SK-N-MC (cell line): ENCODE data around the gene PIK3R1.

Experiments used
- EZH2 ChIP-seq: fragments of 200-600 bp; sonication (generic); IDR thresholded peaks from one replicate; pipeline ENCODE4 v1.6.1; 2017; ENCODE audit warnings: antibody characterized with exemption
- POLR2AphosphoS5 ChIP-seq: IDR thresholded peaks from 2 replicates; pipeline ENCODE4 v1.6.1; 2012; ENCODE audit warnings: mild to moderate bottlenecking, low read depth, low read length, borderline replicate concordance

DNA sequence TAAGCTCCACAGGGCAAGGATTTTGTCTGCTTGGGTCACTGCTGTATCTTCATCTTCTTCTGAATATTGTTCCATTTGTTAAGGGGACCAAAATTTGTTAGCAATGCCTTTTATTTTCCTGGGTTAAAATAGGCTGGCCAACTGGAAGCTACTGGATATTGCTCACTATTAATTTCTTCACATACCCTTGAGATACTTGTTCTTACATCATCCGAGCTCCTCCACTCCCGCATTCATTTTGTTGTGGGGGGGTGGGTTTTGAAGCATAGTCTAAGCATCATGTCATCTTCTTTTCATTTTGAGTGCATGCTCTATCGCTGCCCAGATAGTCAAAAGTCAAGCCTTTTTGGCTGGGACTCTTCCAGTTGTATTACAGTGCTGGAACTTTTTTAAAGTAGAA is 42.5 kb upstream of the PIK3R1 start:
- no peak for TF ChIP-seq POLR2AphosphoS5
- no peak for TF ChIP-seq EZH2
